Mesenchymal stem cell (in vitro differentiated cells and primary cell): ENCODE results near the gene TM4SF20.

ENCODE experiments used
- DNase-seq: peaks from one replicate; pipeline ENCODE4 v3.0.0-alpha.2; 2013
- H2AFZ ChIP-seq: one replicate; pipeline ENCODE4 v1.6.1; 2013; ENCODE audit warnings: low read depth, mild to moderate bottlenecking, control low read depth, inconsistent platforms, low read length, moderate library complexity
- H2AK5ac ChIP-seq: 2 replicates; pipeline ENCODE4 v1.6.1; 2013; ENCODE audit warnings: low read length, moderate library complexity, mild to moderate bottlenecking, inconsistent platforms; ENCODE audit not compliant: severe bottlenecking
- H2BK120ac ChIP-seq: one replicate; pipeline ENCODE4 v1.6.1; 2013; ENCODE audit warnings: low read depth, mild to moderate bottlenecking, inconsistent platforms, low read length, moderate library complexity
- H2BK12ac ChIP-seq, 2 experiments: one replicate each; pipeline ENCODE4 v1.6.1; 2013; ENCODE audit warnings: inconsistent platforms in 2 of 2, low read length in 2 of 2, mild to moderate bottlenecking in 2 of 2, moderate library complexity in 2 of 2, control low read depth in 1 of 2
- H2BK15ac ChIP-seq: one replicate; pipeline ENCODE4 v1.6.1; 2013; ENCODE audit warnings: mild to moderate bottlenecking, low read depth, inconsistent platforms; ENCODE audit not compliant: poor library complexity, severe bottlenecking
- H2BK5ac ChIP-seq: 2 replicates; pipeline ENCODE4 v1.6.1; 2013; ENCODE audit warnings: low read depth, mild to moderate bottlenecking, low read length, control low read depth, inconsistent platforms; ENCODE audit not compliant: poor library complexity, severe bottlenecking
- H3K14ac ChIP-seq, 2 experiments: one replicate each; pipeline ENCODE4 v1.6.1; 2013; ENCODE audit warnings: inconsistent platforms in 2 of 2, low read length in 2 of 2, control low read depth in 1 of 2, mild to moderate bottlenecking in 1 of 2, moderate library complexity in 1 of 2
- H3K18ac ChIP-seq, 2 experiments: one replicate each; pipeline ENCODE4 v1.6.1; 2013; ENCODE audit warnings: inconsistent platforms in 2 of 2, low read length in 2 of 2, control low read depth in 1 of 2, low read depth in 1 of 2, mild to moderate bottlenecking in 1 of 2
- H3K23ac ChIP-seq, 2 experiments: one replicate each; pipeline ENCODE4 v1.6.1; 2013; ENCODE audit warnings: inconsistent platforms in 2 of 2, low read length in 2 of 2, mild to moderate bottlenecking in 2 of 2, moderate library complexity in 2 of 2, control low read depth in 1 of 2
- H3K27ac ChIP-seq: 2 replicates; pipeline ENCODE4 v1.5.1; 2013; ENCODE audit warnings: mild to moderate bottlenecking, moderate library complexity, low read length, control low read depth, inconsistent platforms; ENCODE audit not compliant: poor library complexity, severe bottlenecking
- H3K27me3 ChIP-seq, 2 experiments: 2 replicates each; pipeline versions ENCODE4 v1.6.1 to v1.7.0; 2013; ENCODE audit warnings: low read length in 2 of 2, mild to moderate bottlenecking in 2 of 2, moderate library complexity in 2 of 2, control low read depth in 1 of 2, inconsistent platforms in 1 of 2; ENCODE audit not compliant: control insufficient read depth in 1 of 2, insufficient read depth in 1 of 2
- H3K36me3 ChIP-seq, 2 experiments: 2 replicates each; pipeline versions ENCODE4 v1.6.1 to v1.7.0; 2013; ENCODE audit warnings: low read length in 2 of 2, control low read depth in 1 of 2, inconsistent platforms in 1 of 2, low read depth in 1 of 2, mild to moderate bottlenecking in 1 of 2; ENCODE audit not compliant: insufficient read depth in 2 of 2, control insufficient read depth in 1 of 2
- H3K4ac ChIP-seq, 2 experiments: one replicate each; pipeline ENCODE4 v1.6.1; 2013; ENCODE audit warnings: inconsistent platforms in 2 of 2, low read length in 2 of 2, mild to moderate bottlenecking in 2 of 2, moderate library complexity in 2 of 2, control low read depth in 1 of 2, low read depth in 1 of 2
- H3K4me1 ChIP-seq: 2 replicates; pipeline ENCODE4 v1.6.1; 2013; ENCODE audit warnings: low read depth, low read length, control low read depth; ENCODE audit not compliant: control insufficient read depth, insufficient read depth
- H3K4me2 ChIP-seq: 2 replicates; pipeline ENCODE4 v1.6.1; 2013; ENCODE audit warnings: low read length, mild to moderate bottlenecking, inconsistent platforms; ENCODE audit not compliant: poor library complexity, severe bottlenecking
- H3K4me3 ChIP-seq, 2 experiments: 2 replicates each; pipeline versions ENCODE4 v1.5.1 to v1.7.0; 2013; ENCODE audit warnings: low read length in 2 of 2, mild to moderate bottlenecking in 2 of 2, control low read depth in 1 of 2, low read depth in 1 of 2; ENCODE audit not compliant: insufficient read depth in 1 of 2
- H3K79me1 ChIP-seq: replicated peaks from 2 replicates; pipeline ENCODE4 v1.6.1; 2013; ENCODE audit warnings: mild to moderate bottlenecking, control low read depth, low read length, inconsistent platforms; ENCODE audit not compliant: poor library complexity, severe bottlenecking
- H3K9ac ChIP-seq: 2 replicates; pipeline ENCODE4 v1.7.0; 2013; ENCODE audit warnings: mild to moderate bottlenecking, low read length, moderate library complexity
- H3K9me3 ChIP-seq: 2 replicates; pipeline ENCODE4 v1.7.0; 2013; ENCODE audit warnings: mild to moderate bottlenecking, low read length; ENCODE audit not compliant: control insufficient read depth
- H4K8ac ChIP-seq: one replicate; pipeline ENCODE4 v1.6.1; 2013; ENCODE audit warnings: inconsistent platforms, mild to moderate bottlenecking, low read length, moderate library complexity
- H4K91ac ChIP-seq: one replicate; pipeline ENCODE4 v1.6.1; 2013; ENCODE audit warnings: mild to moderate bottlenecking, low read length, inconsistent platforms
- WGBS: methylation state at CpG from one replicate; pipeline ENCODE4 v1.1.7; 2013; ENCODE audit warnings: mixed read lengths; 5-methylcytosine and 5-hydroxymethylcytosine counted together

Gene TM4SF20

DNA sequence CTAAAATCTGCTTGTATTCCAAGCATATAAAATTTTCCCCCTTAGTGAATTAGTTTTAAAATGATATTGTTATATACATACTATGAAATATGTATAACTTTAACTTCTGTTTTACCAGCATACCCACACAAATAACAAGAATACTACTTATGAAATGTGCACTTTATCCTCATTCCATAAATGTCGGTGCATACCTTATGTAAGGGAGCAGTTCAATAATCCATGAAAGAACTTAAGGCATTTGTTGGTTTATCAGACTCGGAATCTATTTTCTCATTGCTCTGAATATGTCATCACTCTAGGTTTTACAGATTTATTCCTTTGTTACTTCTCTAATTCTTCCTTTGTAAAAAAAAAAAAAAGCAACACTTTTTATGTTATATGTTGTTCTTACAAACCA lies 66.5 kb downstream of the TM4SF20 start:
- Histone ChIP-seq H2AK5ac (no peak overlapping the region), H3K27me3 (no peaks in the 10 kb centered on the region), H3K36me3 (no peaks in the 10 kb centered on the region), H2BK12ac (no peak overlapping the region), H4K91ac (no peak overlapping the region), H2BK5ac (no peak overlapping the region), H2AFZ (no peak overlapping the region), H2BK120ac (no peak overlapping the region), H3K4me1 (peaks cover 4% of the 10 kb centered on the region), H3K9ac (no peak overlapping the region), H4K8ac (no peak overlapping the region), H3K27ac (no peak overlapping the region), H3K14ac (no peak overlapping the region), H3K79me1 (no peaks in the 10 kb centered on the region), H3K4me3 (no peak overlapping the region), H3K18ac (no peak overlapping the region), H3K4ac (no peak overlapping the region), H3K23ac (no peak overlapping the region), H3K4me2 (no peak overlapping the region), H2BK15ac (no peak overlapping the region), H3K9me3 (no peaks in the 10 kb centered on the region)
- no CpG with 5 or more reads among the region's 2 CpGs for WGBS
- no peak for DNase-seq
